GM18868 (cell line): ENCODE measurements around the gene SH3GL3.

ENCODE experiments used
- ATAC-seq: cut with Tn5 transposase; IDR thresholded peaks from one replicate; pipeline ENCODE4 v1.9.1; 2021; ENCODE audit warnings: mild to moderate bottlenecking, moderate library complexity; ENCODE audit not compliant: unreplicated experiment

The SH3GL3 gene

GRCh38 chr15:83610901-83611685 is 164.0 kb downstream of the SH3GL3 start:
- ATAC-seq, result no peak

- no peak for ATAC-seq
Observed at GRCh38 chr15:83612226-83612625, 165.1 kb downstream of the SH3GL3 start.

- ATAC-seq, result no peak
Observed at GRCh38 chr15:83612898-83613635, 165.9 kb downstream of the SH3GL3 start.

- no peak for ATAC-seq
Observed at GRCh38 chr15:83613714-83614113, 166.6 kb downstream of the SH3GL3 start.

- no peak for ATAC-seq
Observed at GRCh38 chr15:83616840-83617239, 169.7 kb downstream of the SH3GL3 start.

- ATAC-seq, result no peak
Observed at GRCh38 chr15:83626171-83626802, 179.1 kb downstream of the SH3GL3 start.

- no peak for ATAC-seq
Observed at GRCh38 chr15:83631534-83631933, 184.4 kb downstream of the SH3GL3 start.

GRCh38 chr15:83643201-83643600 is 196.1 kb downstream of the SH3GL3 start:
- no peak for ATAC-seq

- no peak for ATAC-seq
Observed at GRCh38 chr15:83644439-83644838, 197.3 kb downstream of the SH3GL3 start.

- ATAC-seq, result no peak
Observed at GRCh38 chr15:83650831-83651230, 203.7 kb downstream of the SH3GL3 start.

GRCh38 chr15:83651541-83651940 is 204.4 kb downstream of the SH3GL3 start:
- ATAC-seq, result no peak

GRCh38 chr15:83652626-83653204 is 205.6 kb downstream of the SH3GL3 start:
- ATAC-seq, result no peak

- no peak for ATAC-seq
Observed at GRCh38 chr15:83653288-83653638, 206.1 kb downstream of the SH3GL3 start.

GRCh38 chr15:83653639-83654378 is 206.7 kb downstream of the SH3GL3 start, which contains the start of gene ADAMTSL3:
Gene ADAMTSL3, plus strand, starts transcription at chr15:83654123. Its CDS starts 1,639 bp downstream, at chr15:83655762.
- no peak for ATAC-seq

GRCh38 chr15:83654379-83655236 is 207.5 kb downstream of the SH3GL3 start:
- ATAC-seq, result no peak

GRCh38 chr15:83655237-83655616 is 208.1 kb downstream of the SH3GL3 start:
- ATAC-seq, result no peak

GRCh38 chr15:83656192-83656591 is 209.1 kb downstream of the SH3GL3 start:
- no peak for ATAC-seq

GRCh38 chr15:83656943-83657528 is 209.9 kb downstream of the SH3GL3 start:
- ATAC-seq, result no peak

GRCh38 chr15:83657549-83657948 is 210.4 kb downstream of the SH3GL3 start:
- ATAC-seq, result no peak
